Frontal cortex (tissue), 4 donors: ENCODE measurements around the gene LRRC32. TPM values are rescaled to one million over a fixed set of nuclear protein-coding genes. Genes with fewer than 3 reads are reported as not detected.

Experiments used
- DNase-seq, 2 donors: peaks; one replicate each; pipeline ENCODE4 v3.0.0; 2012; ENCODE audit warnings: low spot score in 2 of 2
- FAIRE-seq: peaks from 2 replicates; lab custom pipeline; 2012; peaks lifted over from hg19 to GRCh38; lab: Jason Lieb, UNC
- total RNA-seq: library from RNA; depleted of rRNA; stranded (reverse); fragments of >200 nt; gene quantifications from one replicate; pipeline ENCODE4 v1.2.3, GENCODE V29; 2014
- donor health status: control.
- donor health status: control.
- donor health status: control.

LRRC32 gene
- total RNA-seq, 1 donor from 2014 or later, result 0.41 TPM

- DNase-seq, result no peak
- no peak for FAIRE-seq
Observed at GRCh38 chr11:76635991-76636738, 34.4 kb downstream of the LRRC32 start.

DNA sequence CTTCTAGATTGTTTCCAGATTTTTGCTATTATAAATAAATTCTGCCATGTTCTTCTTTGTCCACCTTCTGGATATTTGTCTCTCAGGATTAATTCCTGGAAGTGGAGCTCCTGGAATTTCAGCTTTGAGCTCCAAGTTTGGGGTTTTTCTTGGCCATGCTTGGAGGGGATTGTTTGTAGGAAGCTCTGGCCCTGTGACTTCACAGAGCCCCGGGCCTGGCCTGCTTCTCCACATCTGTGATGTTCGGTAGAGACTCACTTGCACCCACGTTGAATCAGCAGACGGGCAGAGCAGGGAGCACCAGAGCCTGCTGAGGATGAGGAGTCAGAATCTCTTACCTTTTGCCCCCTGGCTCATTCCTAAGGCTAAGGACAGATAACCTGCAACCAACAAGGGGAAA, 35.7 kb downstream of the LRRC32 start:
- no peak for FAIRE-seq

DNA sequence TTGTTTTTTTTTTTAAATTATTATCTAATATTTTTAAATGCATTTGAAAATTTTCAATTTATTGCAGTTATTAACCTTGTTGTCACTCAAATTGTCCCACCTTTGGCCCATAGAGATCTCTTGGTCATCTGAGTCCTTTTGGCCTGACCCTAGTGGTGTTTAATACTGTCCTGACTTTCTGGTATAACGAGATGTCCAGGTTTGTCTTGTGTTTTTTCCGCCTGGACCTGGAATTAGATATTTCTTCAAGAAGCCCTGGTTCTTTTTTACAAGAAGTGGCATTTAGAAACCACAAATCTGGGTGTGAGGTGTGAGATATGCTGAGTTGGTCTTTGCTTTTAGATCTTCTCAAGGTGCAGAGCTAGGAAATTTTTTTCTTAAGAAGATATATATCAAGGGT, 38.1 kb downstream of the LRRC32 start:
- FAIRE-seq (no peak), DNase-seq (no peak)

More for the DNA sequence above, 35.7 kb downstream of the LRRC32 start:
- no peak for DNase-seq

GRCh38 chr11:76631566-76632308, 38.8 kb downstream of the LRRC32 start:
- no peak for DNase-seq
- FAIRE-seq, result no peak

DNA sequence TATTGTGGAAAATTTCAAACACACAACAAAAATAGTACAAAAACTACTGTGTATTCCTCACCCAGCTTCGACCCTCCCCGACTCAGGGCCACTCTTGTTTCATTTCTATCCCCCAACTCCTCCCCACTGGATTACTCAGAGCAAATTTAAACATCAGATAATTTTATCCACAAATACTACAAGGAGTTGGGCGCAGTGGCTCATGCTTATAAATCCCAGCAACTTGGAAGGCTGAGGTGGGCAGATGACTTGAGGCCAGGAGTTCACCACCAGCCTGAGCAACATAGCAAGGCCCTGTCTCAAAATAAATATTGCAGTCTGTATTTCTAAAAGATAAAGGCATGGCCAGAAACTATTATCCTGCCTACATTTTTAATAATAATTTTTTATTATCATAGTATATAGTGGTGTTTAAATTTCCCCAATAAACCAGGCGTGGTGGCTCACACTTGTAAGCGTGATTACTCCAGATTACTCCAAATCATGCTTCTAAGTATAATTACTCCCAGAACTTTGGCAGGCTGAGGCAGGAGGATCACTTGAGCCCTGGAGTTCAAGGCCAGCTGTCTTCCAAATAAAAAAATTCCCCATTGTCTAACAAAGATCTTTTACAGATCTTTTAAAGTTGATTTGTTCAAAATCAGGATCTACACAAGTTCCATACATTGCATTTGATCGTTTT, 39.8 kb downstream of the LRRC32 start:
- FAIRE-seq (no peak), DNase-seq (no peak)

- FAIRE-seq, result no peak
- no peak for DNase-seq
Observed at GRCh38 chr11:76629853-76630599, 40.5 kb downstream of the LRRC32 start.

DNA sequence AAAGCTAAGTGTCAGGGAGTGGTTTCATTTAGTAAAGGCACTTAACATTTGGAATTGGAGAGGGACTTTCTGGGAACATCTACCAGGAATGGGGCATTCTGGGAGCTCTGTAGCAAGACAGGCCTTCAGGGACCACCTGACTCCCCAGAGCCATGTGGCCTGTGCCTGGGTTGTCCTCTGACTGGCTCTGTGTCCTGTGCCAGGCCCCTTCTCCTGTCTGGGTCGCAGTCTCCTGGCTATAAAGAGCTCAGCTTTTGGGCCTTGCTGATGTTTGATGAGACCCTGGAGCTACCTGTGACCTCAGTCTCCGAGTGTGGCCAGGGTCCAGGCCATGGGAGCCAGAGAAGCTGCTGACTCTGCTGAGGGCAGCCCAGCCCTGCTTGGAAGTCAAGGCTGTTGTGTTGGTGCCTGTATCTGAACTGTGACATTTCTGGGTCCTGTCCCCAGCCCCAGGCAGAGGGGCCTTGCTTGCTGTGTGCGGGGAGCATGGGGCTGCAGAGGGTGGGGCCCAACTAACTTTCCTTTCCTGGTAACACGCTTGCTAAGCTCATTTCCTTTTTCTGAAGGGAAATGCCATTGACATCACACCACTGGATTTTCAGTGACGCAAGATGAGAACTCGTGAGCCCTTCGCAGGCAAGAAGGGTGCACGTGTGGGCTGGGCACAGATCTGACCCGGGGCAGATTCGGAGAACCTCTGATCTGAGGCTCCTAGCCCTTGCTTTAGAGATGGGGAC, 41.3 kb downstream of the LRRC32 start:
- FAIRE-seq, result no peak
- DNase-seq, result no peak

DNA sequence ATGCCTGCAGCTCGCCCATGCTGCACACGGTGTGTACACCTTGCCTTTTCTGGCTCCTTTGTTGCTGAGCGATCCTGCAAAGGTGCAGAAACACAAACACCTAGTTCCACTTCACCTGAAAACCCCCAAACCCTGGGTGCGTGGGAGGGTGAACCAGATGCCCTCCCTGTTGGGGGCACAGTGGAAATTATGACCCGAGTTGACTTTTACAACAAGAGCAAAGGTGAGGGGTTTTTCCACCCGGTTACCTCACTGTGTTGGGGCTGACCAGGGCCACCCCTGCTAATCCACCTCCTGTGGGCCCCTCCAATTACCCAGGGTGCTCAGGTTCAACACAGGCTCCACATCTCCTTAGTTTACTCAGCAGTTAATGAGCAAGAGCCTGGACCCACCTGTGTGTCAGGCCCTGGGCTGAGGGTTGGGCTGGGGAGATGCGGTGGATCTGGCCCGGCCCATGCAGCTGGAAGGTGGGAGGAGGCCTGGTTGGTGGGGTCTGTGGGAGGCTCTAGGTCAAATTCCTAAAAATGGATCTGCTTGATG, 42.1 kb downstream of the LRRC32 start:
- FAIRE-seq (no peak), DNase-seq (no peak)

DNA sequence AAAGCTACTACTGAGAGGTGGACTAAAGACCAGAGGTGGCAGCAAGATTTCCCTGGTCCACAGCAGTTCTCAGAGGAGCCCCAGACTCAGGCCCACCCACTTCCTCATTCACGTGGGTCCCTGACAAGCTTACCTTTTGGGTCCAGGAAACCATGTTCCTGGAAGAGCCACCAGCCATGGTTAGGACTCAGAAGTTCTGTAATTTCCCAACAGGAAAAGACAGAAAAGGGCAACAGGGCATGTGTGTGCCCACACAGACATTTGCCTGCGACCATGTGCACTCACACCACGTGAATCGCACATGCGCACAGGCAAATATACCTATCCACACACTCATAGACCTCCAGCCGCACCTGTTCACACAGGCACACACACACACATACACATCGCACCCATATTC, 42.9 kb downstream of the LRRC32 start:
- FAIRE-seq, result no peak

GRCh38 chr11:76626921-76627401, 43.6 kb downstream of the LRRC32 start:
- FAIRE-seq, result no peak
- no peak for DNase-seq

More for the DNA sequence above, 42.9 kb downstream of the LRRC32 start:
- DNase-seq, result no peak

- no peak for FAIRE-seq
- no peak for DNase-seq
Observed at GRCh38 chr11:76626266-76626665, 44.3 kb downstream of the LRRC32 start.

GRCh38 chr11:76625472-76626186, 44.9 kb downstream of the LRRC32 start:
- DNase-seq (no peak), FAIRE-seq (no peak)

GRCh38 chr11:76624500-76625379, 45.8 kb downstream of the LRRC32 start:
- no peak for FAIRE-seq
- no peak for DNase-seq

GRCh38 chr11:76623884-76624419, 46.6 kb downstream of the LRRC32 start:
- no peak for FAIRE-seq
- no peak for DNase-seq

- DNase-seq (no peak), FAIRE-seq (no peak)
Observed at GRCh38 chr11:76623171-76623883, 47.2 kb downstream of the LRRC32 start.

GRCh38 chr11:76622493-76623094, 48.0 kb downstream of the LRRC32 start:
- DNase-seq, result no peak
- FAIRE-seq, result no peak
